Loucy (cell line): Measurements from ENCODE around the gene SYNGR1.

Source experiments
- CTCF ChIP-seq: fragments of 200-600 bp; sonication (generic); conservative IDR thresholded peaks from 2 replicates; pipeline ENCODE4 v1.5.1; 2014; ENCODE audit warnings: mild to moderate bottlenecking, antibody characterized with exemption, low read length
- EZH2phosphoT487 ChIP-seq: fragments of 200-600 bp; IDR thresholded peaks from 2 replicates; pipeline ENCODE4 v1.6.1; 2018; ENCODE audit warnings: antibody characterized with exemption, mild to moderate bottlenecking, moderate library complexity, borderline replicate concordance

GRCh38 chr22:39434721-39435120 is 84.9 kb downstream of the SYNGR1 start:
- TF ChIP-seq EZH2phosphoT487 (no peak), CTCF (no peak)
